ENCODE data around the gene ADAM30. TPM values are rescaled to one million over a fixed set of nuclear protein-coding genes. Genes with fewer than 3 reads are reported as not detected.

Gene ADAM30
- total and polyA plus RNA-seq, 2 experiments from 2014 or later: not detected

- H2AFZ ChIP-seq: no peak overlapping the region
- in situ Hi-C loops (cut with MboI): no loop called here
- H3K79me2 ChIP-seq (ENCODE audit: insufficient read depth): peaks cover 51% of the 10 kb centered on the region
- H3K9me3 ChIP-seq (ENCODE audit: low read depth): no peaks in the 10 kb centered on the region
- no peak overlapping the region for H3K9ac ChIP-seq
- no peaks in the 10 kb centered on the region for H3K9me2 ChIP-seq (ENCODE audit: insufficient read depth)
- H3K4me3 ChIP-seq: no peak overlapping the region
- H3K27ac ChIP-seq: no peak overlapping the region
- H3K36me3 ChIP-seq (ENCODE audit: low read depth): peaks cover 74% of the 10 kb centered on the region
- no peaks in the 10 kb centered on the region for H3K4me1 ChIP-seq (ENCODE audit: insufficient read depth)
- H3F3A ChIP-seq (ENCODE audit: insufficient read depth): peaks cover 14% of the 10 kb centered on the region; the same call in 1 of the 2 replicates
- no peak overlapping the region for H3K4me2 ChIP-seq (ENCODE audit: unreplicated experiment)
- WGBS, 2 experiments (ENCODE audit: low coverage in 1 of 2, low lambda C conversion rate in 2 of 2, missing lambda C conversion rate in 2 of 2): 97 to 100% methylated on average over 2 of the region's 2 CpGs
- H3K27me3 ChIP-seq (replicated peaks; ENCODE audit: insufficient read depth): no peaks in the 10 kb centered on the region
- DNase-seq: no peak
- no peak for TF ChIP-seq EZH2 (IDR thresholded peaks at IDR 0.05; ENCODE audit: insufficient read depth, poor library complexity, severe bottlenecking)
- no peak for TF ChIP-seq EZH2phosphoT487 (IDR thresholded peaks at IDR 0.05; ENCODE audit: insufficient read depth, low read depth)
- H4K20me1 ChIP-seq (ENCODE audit: insufficient read depth): no peaks in the 10 kb centered on the region
These were observed 39.6 kb upstream of the ADAM30 start for GRCh38 chr1:119935915-119936314.

GRCh38 chr1:119935373-119935772 lies 39.1 kb upstream of the ADAM30 start:
- Histone ChIP-seq H3K27ac (no peak overlapping the region), H3K4me2 (ENCODE audit: unreplicated experiment) (no peak overlapping the region), H2AFZ (no peak overlapping the region), H3K9me3 (ENCODE audit: low read depth) (no peaks in the 10 kb centered on the region), H3K9me2 (ENCODE audit: insufficient read depth) (no peaks in the 10 kb centered on the region), H3K4me1 (ENCODE audit: insufficient read depth) (no peaks in the 10 kb centered on the region), H4K20me1 (ENCODE audit: insufficient read depth) (no peaks in the 10 kb centered on the region), H3K9ac (no peak overlapping the region), H3K27me3 (replicated peaks; ENCODE audit: insufficient read depth) (no peaks in the 10 kb centered on the region), H3K4me3 (no peak overlapping the region), H3K79me2 (ENCODE audit: insufficient read depth) (peaks cover 45% of the 10 kb centered on the region), H3K36me3 (ENCODE audit: low read depth) (peaks cover 70% of the 10 kb centered on the region), H3F3A (ENCODE audit: insufficient read depth) (peaks cover 14% of the 10 kb centered on the region; the same call in 1 of the 2 replicates)
- 91 to 100% methylated on average over 1 of the region's 1 CpG for WGBS, 2 experiments (ENCODE audit: low coverage in 1 of 2, low lambda C conversion rate in 2 of 2, missing lambda C conversion rate in 2 of 2)
- no peak for DNase-seq
- TF ChIP-seq EZH2 (IDR thresholded peaks at IDR 0.05; ENCODE audit: insufficient read depth, poor library complexity, severe bottlenecking): no peak
- no peak for TF ChIP-seq EZH2phosphoT487 (IDR thresholded peaks at IDR 0.05; ENCODE audit: insufficient read depth, low read depth)
- in situ Hi-C loops (cut with MboI): no loop called here

GRCh38 chr1:119933397-119933796 lies 37.1 kb upstream of the ADAM30 start:
- Histone ChIP-seq H4K20me1 (ENCODE audit: insufficient read depth) (no peaks in the 10 kb centered on the region; the same call in 1 of the 2 replicates), H3K4me2 (ENCODE audit: unreplicated experiment) (no peak overlapping the region)

DNA sequence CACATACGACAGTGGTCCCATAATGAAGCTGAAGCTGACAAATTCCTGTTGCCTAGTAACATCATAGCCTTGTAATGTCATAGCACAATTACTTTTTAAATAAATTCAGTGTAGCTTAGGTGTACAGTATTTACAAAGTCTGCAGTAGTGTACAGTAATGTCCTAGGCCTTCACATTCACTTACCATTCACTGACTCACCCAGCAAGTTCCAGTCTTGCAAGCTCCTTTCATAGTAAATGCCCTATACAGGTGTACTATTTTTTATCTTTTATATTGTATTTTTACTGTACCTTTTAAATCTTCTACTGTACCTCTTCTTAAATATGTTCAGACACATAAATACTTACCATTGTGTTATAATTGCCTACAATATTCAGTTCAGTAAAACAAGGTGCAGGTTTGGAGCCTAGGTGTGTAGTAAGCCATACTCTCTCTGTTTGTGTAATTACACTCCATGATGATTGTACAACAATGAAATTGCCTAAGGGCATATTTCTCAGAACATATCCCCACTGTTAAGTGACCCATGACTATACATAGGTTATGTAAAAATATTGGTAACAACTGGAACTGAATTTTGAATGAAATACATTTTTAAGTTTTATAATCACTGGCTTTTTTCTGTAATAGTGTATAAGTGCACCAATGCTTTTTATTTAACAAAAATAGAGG lies 33.5 kb upstream of the ADAM30 start:
- no peak for TF ChIP-seq EZH2 (IDR thresholded peaks at IDR 0.05; ENCODE audit: insufficient read depth, poor library complexity, severe bottlenecking)
- no peak for TF ChIP-seq EZH2phosphoT487 (IDR thresholded peaks at IDR 0.05; ENCODE audit: insufficient read depth, low read depth)
- in situ Hi-C loops (cut with MboI): no loop called here
- Histone ChIP-seq H3K4me1 (ENCODE audit: insufficient read depth) (no peaks in the 10 kb centered on the region), H3K27me3 (replicated peaks; ENCODE audit: insufficient read depth) (no peaks in the 10 kb centered on the region), H3K4me2 (ENCODE audit: unreplicated experiment) (no peak overlapping the region), H3K79me2 (ENCODE audit: insufficient read depth) (peaks cover 20% of the 10 kb centered on the region), H3K36me3 (ENCODE audit: low read depth) (peaks cover 72% of the 10 kb centered on the region), H3K9ac (no peak overlapping the region), H3K4me3 (no peak overlapping the region), H3F3A (ENCODE audit: insufficient read depth) (peaks cover 11% of the 10 kb centered on the region; the same call in 1 of the 2 replicates), H3K9me3 (ENCODE audit: low read depth) (no peaks in the 10 kb centered on the region), H3K9me2 (ENCODE audit: insufficient read depth) (no peaks in the 10 kb centered on the region), H3K27ac (no peak overlapping the region), H2AFZ (no peak overlapping the region), H4K20me1 (ENCODE audit: insufficient read depth) (no peaks in the 10 kb centered on the region; the same call in 1 of the 2 replicates)
- 97 to 100% methylated on average over 1 of the region's 1 CpG for WGBS, 2 experiments (ENCODE audit: low coverage in 1 of 2, low lambda C conversion rate in 2 of 2, missing lambda C conversion rate in 2 of 2)
- DNase-seq: no peak

More at GRCh38 chr1:119933397-119933796, 37.1 kb upstream of the ADAM30 start:
- DNase-seq: no peak
- H3K9me3 ChIP-seq (ENCODE audit: low read depth): no peaks in the 10 kb centered on the region
- H3K9me2 ChIP-seq (ENCODE audit: insufficient read depth): no peaks in the 10 kb centered on the region
- in situ Hi-C loops (cut with MboI): no loop called here
- H3K79me2 ChIP-seq (ENCODE audit: insufficient read depth): peaks cover 26% of the 10 kb centered on the region
- no peak overlapping the region for H3K9ac ChIP-seq
- no peak overlapping the region for H2AFZ ChIP-seq
- TF ChIP-seq EZH2phosphoT487 (IDR thresholded peaks at IDR 0.05; ENCODE audit: insufficient read depth, low read depth) (no peak), EZH2 (IDR thresholded peaks at IDR 0.05; ENCODE audit: insufficient read depth, poor library complexity, severe bottlenecking) (no peak)
- no peak overlapping the region for H3K27ac ChIP-seq
- H3K4me1 ChIP-seq (ENCODE audit: insufficient read depth): no peaks in the 10 kb centered on the region
- peaks cover 70% of the 10 kb centered on the region for H3K36me3 ChIP-seq (ENCODE audit: low read depth)
- H3F3A ChIP-seq (ENCODE audit: insufficient read depth): peaks cover 14% of the 10 kb centered on the region; the same call in 1 of the 2 replicates
- H3K27me3 ChIP-seq (replicated peaks; ENCODE audit: insufficient read depth): no peaks in the 10 kb centered on the region
- H3K4me3 ChIP-seq: no peak overlapping the region

Data from GM23248 (cell line).